Fibroblast of mammary gland (primary cell): ENCODE results near the gene IFT27.
A peak's percentile ranks its signal among the peaks of the same experiment; 100 is the strongest.

Experiments
- DNase-seq: peaks from one replicate; pipeline ENCODE4 v3.0.0-alpha.2; 2010; ENCODE audit warnings: low read depth
- H3K4me3 ChIP-seq: 2 replicates; pipeline ENCODE4 v1.5.1; 2011; ENCODE audit warnings: low read depth, mild to moderate bottlenecking, low read length, moderate library complexity; ENCODE audit not compliant: control insufficient read depth
- CTCF ChIP-seq: conservative IDR thresholded peaks from 2 replicates; pipeline ENCODE4 v1.5.1; 2011; ENCODE audit warnings: low read depth, low read length, inconsistent platforms; ENCODE audit not compliant: control insufficient read depth, insufficient read depth

IFT27 gene

GRCh38 chr22:36817525-36817848 is 41.6 kb upstream of the IFT27 start:
- TF ChIP-seq CTCF: no peak
- no peak overlapping the region for H3K4me3 ChIP-seq
- no peak for DNase-seq

DNA sequence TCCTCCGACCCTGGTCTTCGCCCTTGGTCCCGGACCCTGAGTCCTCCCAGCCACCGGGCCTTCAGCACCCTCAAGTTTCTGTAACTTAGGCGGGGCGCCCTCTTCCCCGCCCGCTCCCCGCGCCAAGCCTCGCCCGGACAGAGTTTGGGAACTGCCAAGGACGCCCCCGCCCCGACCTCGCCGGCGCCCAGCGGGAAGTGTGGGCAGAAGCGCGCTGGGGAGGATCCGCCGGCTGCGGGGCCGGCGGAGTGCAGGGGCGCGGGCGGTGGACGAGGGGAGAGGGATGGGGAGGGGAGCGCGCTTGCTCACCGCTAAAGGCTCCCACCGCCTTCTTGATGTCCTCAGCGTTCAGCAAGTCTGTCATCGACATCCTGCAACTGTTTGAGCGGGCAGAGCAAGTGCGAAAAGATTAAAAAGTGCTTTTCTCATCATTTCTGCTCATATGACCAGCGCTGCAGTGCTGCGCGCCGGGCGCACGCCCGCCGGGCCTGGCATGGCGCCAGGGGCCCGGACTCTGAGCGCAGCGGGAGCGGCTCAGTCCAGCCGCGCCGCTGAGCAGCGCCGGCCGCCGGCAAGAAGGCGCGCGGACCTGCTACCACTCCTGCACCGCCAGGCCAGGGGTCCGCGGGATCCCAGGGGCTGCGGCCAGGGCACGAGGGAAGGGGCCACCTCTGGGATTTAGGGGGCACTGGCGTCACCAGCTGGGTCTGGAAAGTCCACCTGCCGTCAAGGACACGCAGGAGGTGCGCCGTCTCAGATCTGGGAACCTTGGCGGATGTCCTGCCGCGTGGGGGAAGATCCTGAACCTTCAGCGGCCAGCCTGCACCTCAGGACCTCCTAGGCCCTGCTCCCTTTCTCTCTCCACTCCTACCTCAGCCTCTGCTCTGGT is 41.0 kb upstream of the IFT27 start, which contains the start of gene PVALB:
Gene PVALB (minus strand): TSS at position 400 of the 889 bp plus-strand sequence. CDS start 30 bp downstream, at position 370.
- H3K4me3 ChIP-seq: no peak within 1 kb of the TSS
- no peak for TF ChIP-seq CTCF
- DNase-seq: peak; percentile 19

DNA sequence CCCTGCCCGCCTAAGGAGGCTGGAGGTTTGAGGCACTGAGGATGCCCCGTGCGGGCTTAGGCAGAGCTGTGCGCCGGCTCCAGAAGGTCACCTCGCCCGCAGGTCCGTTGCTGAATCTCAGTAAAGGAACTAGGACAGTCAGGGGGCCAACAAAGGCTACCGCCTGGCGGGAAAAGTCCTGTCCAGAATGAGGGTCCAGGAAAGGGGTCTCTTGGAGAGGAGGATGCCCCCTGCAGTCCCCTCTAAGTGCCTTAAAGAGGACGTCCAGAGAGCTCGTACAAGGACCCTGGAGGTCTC is 40.4 kb upstream of the IFT27 start:
- no peak for DNase-seq
- no peak overlapping the region for H3K4me3 ChIP-seq
- no peak for TF ChIP-seq CTCF

DNA sequence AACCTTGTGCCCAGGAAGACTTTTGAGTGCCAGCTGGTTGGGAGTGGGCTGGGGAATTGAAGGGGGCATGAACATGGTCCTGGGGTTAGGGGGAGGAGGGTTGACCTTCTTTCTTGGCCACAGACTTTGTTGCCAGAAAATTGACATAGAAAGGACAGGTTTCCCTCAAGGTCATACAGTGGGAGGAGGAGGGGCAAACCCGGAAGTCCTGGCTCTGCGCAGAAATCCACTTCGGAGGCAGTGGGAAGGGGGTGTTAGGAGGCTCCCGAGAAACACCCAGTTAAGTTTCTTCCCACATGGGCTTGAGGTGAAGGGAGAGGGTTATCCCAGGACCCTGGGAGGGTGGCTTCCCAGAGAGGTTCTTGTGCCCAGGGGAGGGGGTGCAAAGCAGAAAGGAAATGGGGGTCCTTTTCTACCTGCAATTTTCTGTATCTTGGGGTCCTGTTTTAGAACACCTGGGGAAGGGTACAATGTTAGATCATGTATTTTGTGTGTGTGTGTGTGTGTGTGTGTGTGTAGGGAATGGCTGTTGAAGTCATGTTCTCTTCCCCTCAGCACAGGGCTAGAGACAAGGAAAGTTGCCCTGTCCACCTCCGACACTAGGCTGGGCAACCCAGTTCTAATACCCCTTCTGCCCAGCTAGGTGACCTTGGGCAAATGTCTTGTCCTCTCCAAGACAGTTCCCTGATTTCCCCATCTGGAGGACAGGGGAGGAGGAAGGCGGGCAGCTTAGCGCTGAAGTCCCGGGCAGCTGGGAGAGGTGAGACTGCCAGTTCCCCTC is 39.8 kb upstream of the IFT27 start:
- no peak overlapping the region for H3K4me3 ChIP-seq
- TF ChIP-seq CTCF: no peak
- no peak for DNase-seq

- no peak for TF ChIP-seq CTCF
- DNase-seq: no peak
- H3K4me3 ChIP-seq: no peak overlapping the region
Measured at GRCh38 chr22:36814801-36815200, 38.9 kb upstream of the IFT27 start.

DNA sequence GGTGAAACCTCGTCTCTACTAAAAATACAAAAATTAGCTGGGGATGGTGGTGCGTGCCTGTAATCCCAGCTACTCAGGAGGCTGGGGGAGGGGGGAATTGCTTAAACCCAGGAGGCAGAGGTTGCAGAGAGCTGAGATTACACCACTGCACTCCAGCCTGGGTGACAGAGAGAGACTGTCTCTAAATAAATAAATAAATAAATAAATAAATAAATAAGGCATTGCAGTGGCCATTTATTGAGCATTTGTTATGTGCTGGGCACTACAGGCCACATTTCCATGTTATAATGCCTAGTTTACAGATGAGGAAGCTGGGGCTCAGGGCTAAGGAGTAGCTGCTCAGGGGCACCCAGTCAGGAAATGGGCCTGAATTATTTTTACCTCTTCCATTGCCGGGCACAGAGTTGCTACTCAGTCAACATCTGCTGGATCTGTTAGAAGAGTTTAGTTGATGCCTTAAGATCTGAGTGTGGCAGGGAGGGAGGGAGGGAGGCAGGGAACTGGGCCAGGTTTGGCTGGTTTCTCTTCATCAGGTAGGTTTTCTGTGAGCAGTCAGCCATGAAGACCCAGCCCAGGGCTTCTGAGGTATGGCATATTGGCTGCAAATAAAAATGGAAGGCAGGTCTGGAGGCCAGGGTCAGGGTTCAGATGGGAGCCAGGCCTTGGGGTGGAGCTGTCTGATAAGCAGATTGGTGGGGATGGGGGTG is 35.3 kb upstream of the IFT27 start:
- no peak for DNase-seq
- no peak for TF ChIP-seq CTCF

More for the DNA sequence above, 35.3 kb upstream of the IFT27 start:
- no peak overlapping the region for H3K4me3 ChIP-seq
